GM23338 (cell line): ENCODE data around the gene PXDN. TPM values are rescaled to one million over a fixed set of nuclear protein-coding genes. Genes with fewer than 3 reads are reported as not detected.

Experiments used
- ATAC-seq: fragments of 200-7000 bp; cut with Tn5 transposase; 3 replicates; pipeline ENCODE4 v1.9.1; 2020
- DNase-seq: peaks from one replicate; pipeline ENCODE4 v3.0.0-alpha.2; 2015; ENCODE audit warnings: low spot score
- H2AFZ ChIP-seq: fragments of 200-600 bp; sonication (generic); 2 replicates; pipeline ENCODE4 v1.8.0; 2016; ENCODE audit warnings: antibody characterized with exemption, mild to moderate bottlenecking, moderate library complexity
- H3F3A ChIP-seq: fragments of 200-600 bp; sonication (generic); replicated peaks from 2 replicates; pipeline ENCODE4 v1.8.0; 2017; ENCODE audit warnings: antibody characterized with exemption, mixed run types, low read depth
- H3K27ac ChIP-seq: fragments of 200-600 bp; sonication (generic); 2 replicates; pipeline ENCODE4 v1.6.1; 2016; ENCODE audit warnings: low read depth
- H3K27me3 ChIP-seq: fragments of 200-600 bp; sonication (generic); 2 replicates; pipeline ENCODE4 v1.8.0; 2016; ENCODE audit warnings: mild to moderate bottlenecking, mixed run types, moderate library complexity; ENCODE audit not compliant: insufficient read depth
- H3K36me3 ChIP-seq: fragments of 200-600 bp; sonication (generic); 2 replicates; pipeline ENCODE4 v1.8.0; 2016; ENCODE audit warnings: mild to moderate bottlenecking; ENCODE audit not compliant: insufficient read depth
- H3K4me1 ChIP-seq: fragments of 200-600 bp; sonication (generic); 2 replicates; pipeline ENCODE4 v1.8.0; 2016; ENCODE audit warnings: mild to moderate bottlenecking, moderate library complexity; ENCODE audit not compliant: insufficient read depth
- H3K4me2 ChIP-seq: fragments of 200-600 bp; sonication (generic); 2 replicates; pipeline ENCODE4 v1.7.1; 2017; ENCODE audit warnings: mixed run types
- H3K4me3 ChIP-seq: fragments of 200-600 bp; sonication (generic); 2 replicates; pipeline ENCODE4 v1.6.1; 2016; ENCODE audit warnings: mixed run types
- H3K79me2 ChIP-seq: fragments of 200-600 bp; sonication (generic); replicated peaks from 2 replicates; pipeline ENCODE4 v1.8.0; 2017; ENCODE audit warnings: mild to moderate bottlenecking; ENCODE audit not compliant: insufficient read depth
- H3K9me2 ChIP-seq: fragments of 200-600 bp; sonication (generic); 2 replicates; pipeline ENCODE4 v1.8.0; 2017; ENCODE audit not compliant: insufficient read depth
- H4K20me1 ChIP-seq: fragments of 200-600 bp; sonication (generic); replicated peaks from 2 replicates; pipeline ENCODE4 v1.8.0; 2017; ENCODE audit warnings: mild to moderate bottlenecking; ENCODE audit not compliant: insufficient read depth
- H3K27ac Mint-ChIP-seq: 2 replicates; pipeline ENCODE4 v1.8.0; 2020; ENCODE audit warnings: inconsistent platforms, mild to moderate bottlenecking, moderate library complexity, mixed read lengths
- H3K27me3 Mint-ChIP-seq: 3 replicates; pipeline ENCODE4 v1.8.0; 2022; ENCODE audit warnings: low read depth, mild to moderate bottlenecking, moderate library complexity, mixed read lengths, inconsistent platforms; ENCODE audit not compliant: insufficient read depth, poor library complexity
- H3K36me3 Mint-ChIP-seq: 3 replicates; pipeline ENCODE4 v1.8.0; 2021; ENCODE audit warnings: low read depth, mild to moderate bottlenecking, inconsistent platforms, moderate library complexity, mixed read lengths
- H3K4me1 Mint-ChIP-seq: 3 replicates; pipeline ENCODE4 v1.8.0; 2020; ENCODE audit warnings: mild to moderate bottlenecking, inconsistent platforms, mixed read lengths
- H3K4me3 Mint-ChIP-seq: 3 replicates; pipeline ENCODE4 v1.8.0; 2021; ENCODE audit warnings: moderate library complexity, mild to moderate bottlenecking, inconsistent platforms, mixed read lengths
- H3K9me3 Mint-ChIP-seq: 3 replicates; pipeline ENCODE4 v1.8.0; 2020; ENCODE audit warnings: moderate library complexity, mild to moderate bottlenecking, inconsistent platforms, mixed read lengths
- CREB1 ChIP-seq: fragments of 250-450 bp; sonication (Bioruptor Pico); IDR thresholded peaks from 2 replicates; pipeline ENCODE4 v1.5.0; 2020; ENCODE audit warnings: low read depth, mild to moderate bottlenecking, moderate library complexity
- EZH2 ChIP-seq: fragments of 200-600 bp; sonication (generic); IDR thresholded peaks from one replicate; pipeline ENCODE4 v1.8.0; 2017; ENCODE audit warnings: antibody characterized with exemption, mild to moderate bottlenecking, low read depth; ENCODE audit not compliant: unreplicated experiment
- EZH2phosphoT487 ChIP-seq: fragments of 200-600 bp; sonication (generic); IDR thresholded peaks from one replicate; pipeline ENCODE4 v1.8.1; 2018; ENCODE audit warnings: antibody characterized with exemption; ENCODE audit not compliant: unreplicated experiment
- JUNB ChIP-seq: IDR thresholded peaks from one replicate; pipeline ENCODE4 v1.6.1; 2016; ENCODE audit warnings: antibody characterized with exemption; ENCODE audit not compliant: unreplicated experiment
- NANOG ChIP-seq: IDR thresholded peaks from 2 replicates; pipeline ENCODE4 v1.6.1; 2016; ENCODE audit warnings: antibody characterized with exemption, borderline replicate concordance
- POLR2AphosphoS5 ChIP-seq: IDR thresholded peaks from 2 replicates; pipeline ENCODE4 v1.6.1; 2016; ENCODE audit warnings: antibody characterized with exemption, low read depth
- STAT1 ChIP-seq: IDR thresholded peaks from one replicate; pipeline ENCODE4 v1.6.1; 2016; ENCODE audit warnings: antibody characterized with exemption; ENCODE audit not compliant: unreplicated experiment
- ZNF114 ChIP-seq: fragments of 250-450 bp; sonication (Bioruptor Pico); IDR thresholded peaks from 2 replicates; pipeline ENCODE4 v1.5.0; 2020; ENCODE audit warnings: mild to moderate bottlenecking, moderate library complexity
- ZNF331 ChIP-seq: fragments of 250-450 bp; sonication (Bioruptor Pico); IDR thresholded peaks from 2 replicates; pipeline ENCODE4 v1.5.0; 2020; ENCODE audit warnings: low read depth, mild to moderate bottlenecking, moderate library complexity
- polyA plus RNA-seq: library from polyadenylated mRNA; unstranded; fragments of >200 nt; fragmentation: Nextera tagmentation; extraction: Ambion mirVana; gene quantifications from 2 replicates; pipeline ENCODE4 v1.2.1, GENCODE V29; 2016
- total RNA-seq: library from RNA; depleted of rRNA; stranded (reverse); fragments of >200 nt; shearing (Covaris generic); gene quantifications from 2 replicates; pipeline ENCODE4 v1.2.3, GENCODE V29; 2014
- TF ChIP-seq, protein P1 (sequence below): fragments of 250-450 bp; sonication (Bioruptor Pico); IDR thresholded peaks from 2 replicates; pipeline ENCODE4 v1.5.0; 2020; ENCODE audit warnings: mild to moderate bottlenecking, moderate library complexity
- TF ChIP-seq, protein P2 (sequence below), 2 experiments: fragments of 200-600 bp in 1 of 2; sonication (generic) in 1 of 2; conservative IDR thresholded peaks; 2 replicates each; pipeline versions ENCODE4 v1.5.1 to v1.6.1; 2016 to 2017; ENCODE audit warnings: antibody characterized with exemption in 2 of 2, low read depth in 2 of 2, mild to moderate bottlenecking in 2 of 2, moderate library complexity in 1 of 2
- TF ChIP-seq, protein P3 (sequence below): IDR thresholded peaks from 2 replicates; pipeline ENCODE4 v1.6.1; 2016; ENCODE audit warnings: antibody characterized with exemption
- TF ChIP-seq, protein P4 (sequence below): IDR thresholded peaks from one replicate; pipeline ENCODE4 v1.6.1; 2018; ENCODE audit warnings: antibody characterized with exemption; ENCODE audit not compliant: unreplicated experiment

Gene PXDN
- total and polyA plus RNA-seq, 2 experiments from 2014 or later = 42.2 to 225 TPM

DNA sequence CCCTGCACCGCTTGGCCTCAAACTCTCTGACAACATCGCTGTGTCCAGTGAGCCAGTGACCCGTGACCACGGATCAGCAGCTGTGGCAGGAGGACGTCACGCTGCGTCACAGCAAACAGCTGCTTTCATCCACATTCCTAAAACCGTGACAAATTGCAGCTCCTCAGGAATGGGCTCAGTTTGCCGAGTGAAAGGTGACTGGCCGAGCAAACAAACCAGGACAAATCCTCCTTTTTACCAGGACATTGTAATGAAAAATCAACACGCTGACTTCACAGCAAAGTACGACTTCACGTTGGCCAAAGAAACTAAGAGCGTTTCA is 57.6 kb downstream of the PXDN start:
- ATAC-seq = no peak
- H3K4me1 Mint-ChIP-seq = peaks cover 23% of the 10 kb centered on the region
- H3K4me1 ChIP-seq = no peaks in the 10 kb centered on the region
- H3K27me3 ChIP-seq = no peaks in the 10 kb centered on the region
- peak overlapping the region; percentile 72; the same call in 1 of the 2 replicates for H3K27ac ChIP-seq
- H3K36me3 Mint-ChIP-seq = peaks cover 46% of the 10 kb centered on the region
- H3F3A ChIP-seq = no peaks in the 10 kb centered on the region; the same call in 1 of the 2 replicates
- H3K9me3 Mint-ChIP-seq = no peaks in the 10 kb centered on the region
- no peak overlapping the region for H3K4me3 Mint-ChIP-seq
- H4K20me1 ChIP-seq = peaks cover 4% of the 10 kb centered on the region; the same call in 1 of the 2 replicates
- H3K4me2 ChIP-seq = no peak overlapping the region
- peaks cover 9% of the 10 kb centered on the region for H3K27me3 Mint-ChIP-seq
- no peak overlapping the region for H2AFZ ChIP-seq
- H3K36me3 ChIP-seq = peaks cover 5% of the 10 kb centered on the region
- no peaks in the 10 kb centered on the region for H3K9me2 ChIP-seq
- H3K27ac Mint-ChIP-seq = peak overlapping the region; percentile 77
- no peak overlapping the region for H3K4me3 ChIP-seq
- H3K79me2 ChIP-seq = peaks cover 4% of the 10 kb centered on the region; the same call in 1 of the 2 replicates
- TF ChIP-seq JUNB = no peak
- no peak for TF ChIP-seq CREB1 (CRISPR knock-in tag)
- TF ChIP-seq EZH2phosphoT487 = no peak
- TF ChIP-seq, protein P1, sequence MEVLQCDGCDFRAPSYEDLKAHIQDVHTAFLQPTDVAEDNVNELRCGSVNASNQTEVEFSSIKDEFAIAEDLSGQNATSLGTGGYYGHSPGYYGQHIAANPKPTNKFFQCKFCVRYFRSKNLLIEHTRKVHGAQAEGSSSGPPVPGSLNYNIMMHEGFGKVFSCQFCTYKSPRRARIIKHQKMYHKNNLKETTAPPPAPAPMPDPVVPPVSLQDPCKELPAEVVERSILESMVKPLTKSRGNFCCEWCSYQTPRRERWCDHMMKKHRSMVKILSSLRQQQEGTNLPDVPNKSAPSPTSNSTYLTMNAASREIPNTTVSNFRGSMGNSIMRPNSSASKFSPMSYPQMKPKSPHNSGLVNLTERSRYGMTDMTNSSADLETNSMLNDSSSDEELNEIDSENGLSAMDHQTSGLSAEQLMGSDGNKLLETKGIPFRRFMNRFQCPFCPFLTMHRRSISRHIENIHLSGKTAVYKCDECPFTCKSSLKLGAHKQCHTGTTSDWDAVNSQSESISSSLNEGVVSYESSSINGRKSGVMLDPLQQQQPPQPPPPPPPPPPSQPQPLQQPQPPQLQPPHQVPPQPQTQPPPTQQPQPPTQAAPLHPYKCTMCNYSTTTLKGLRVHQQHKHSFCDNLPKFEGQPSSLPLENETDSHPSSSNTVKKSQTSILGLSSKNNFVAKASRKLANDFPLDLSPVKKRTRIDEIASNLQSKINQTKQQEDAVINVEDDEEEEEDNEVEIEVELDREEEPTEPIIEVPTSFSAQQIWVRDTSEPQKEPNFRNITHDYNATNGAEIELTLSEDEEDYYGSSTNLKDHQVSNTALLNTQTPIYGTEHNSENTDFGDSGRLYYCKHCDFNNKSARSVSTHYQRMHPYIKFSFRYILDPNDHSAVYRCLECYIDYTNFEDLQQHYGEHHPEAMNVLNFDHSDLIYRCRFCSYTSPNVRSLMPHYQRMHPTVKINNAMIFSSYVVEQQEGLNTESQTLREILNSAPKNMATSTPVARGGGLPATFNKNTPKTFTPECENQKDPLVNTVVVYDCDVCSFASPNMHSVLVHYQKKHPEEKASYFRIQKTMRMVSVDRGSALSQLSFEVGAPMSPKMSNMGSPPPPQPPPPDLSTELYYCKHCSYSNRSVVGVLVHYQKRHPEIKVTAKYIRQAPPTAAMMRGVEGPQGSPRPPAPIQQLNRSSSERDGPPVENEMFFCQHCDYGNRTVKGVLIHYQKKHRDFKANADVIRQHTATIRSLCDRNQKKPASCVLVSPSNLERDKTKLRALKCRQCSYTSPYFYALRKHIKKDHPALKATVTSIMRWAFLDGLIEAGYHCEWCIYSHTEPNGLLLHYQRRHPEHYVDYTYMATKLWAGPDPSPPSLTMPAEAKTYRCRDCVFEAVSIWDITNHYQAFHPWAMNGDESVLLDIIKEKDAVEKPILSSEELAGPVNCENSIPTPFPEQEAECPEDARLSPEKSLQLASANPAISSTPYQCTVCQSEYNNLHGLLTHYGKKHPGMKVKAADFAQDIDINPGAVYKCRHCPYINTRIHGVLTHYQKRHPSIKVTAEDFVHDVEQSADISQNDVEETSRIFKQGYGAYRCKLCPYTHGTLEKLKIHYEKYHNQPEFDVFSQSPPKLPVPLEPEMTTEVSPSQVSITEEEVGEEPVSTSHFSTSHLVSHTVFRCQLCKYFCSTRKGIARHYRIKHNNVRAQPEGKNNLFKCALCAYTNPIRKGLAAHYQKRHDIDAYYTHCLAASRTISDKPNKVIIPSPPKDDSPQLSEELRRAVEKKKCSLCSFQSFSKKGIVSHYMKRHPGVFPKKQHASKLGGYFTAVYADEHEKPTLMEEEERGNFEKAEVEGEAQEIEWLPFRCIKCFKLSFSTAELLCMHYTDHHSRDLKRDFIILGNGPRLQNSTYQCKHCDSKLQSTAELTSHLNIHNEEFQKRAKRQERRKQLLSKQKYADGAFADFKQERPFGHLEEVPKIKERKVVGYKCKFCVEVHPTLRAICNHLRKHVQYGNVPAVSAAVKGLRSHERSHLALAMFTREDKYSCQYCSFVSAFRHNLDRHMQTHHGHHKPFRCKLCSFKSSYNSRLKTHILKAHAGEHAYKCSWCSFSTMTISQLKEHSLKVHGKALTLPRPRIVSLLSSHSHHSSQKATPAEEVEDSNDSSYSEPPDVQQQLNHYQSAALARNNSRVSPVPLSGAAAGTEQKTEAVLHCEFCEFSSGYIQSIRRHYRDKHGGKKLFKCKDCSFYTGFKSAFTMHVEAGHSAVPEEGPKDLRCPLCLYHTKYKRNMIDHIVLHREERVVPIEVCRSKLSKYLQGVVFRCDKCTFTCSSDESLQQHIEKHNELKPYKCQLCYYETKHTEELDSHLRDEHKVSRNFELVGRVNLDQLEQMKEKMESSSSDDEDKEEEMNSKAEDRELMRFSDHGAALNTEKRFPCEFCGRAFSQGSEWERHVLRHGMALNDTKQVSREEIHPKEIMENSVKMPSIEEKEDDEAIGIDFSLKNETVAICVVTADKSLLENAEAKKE (CRISPR knock-in tag) = no peak
- TF ChIP-seq, protein P2, sequence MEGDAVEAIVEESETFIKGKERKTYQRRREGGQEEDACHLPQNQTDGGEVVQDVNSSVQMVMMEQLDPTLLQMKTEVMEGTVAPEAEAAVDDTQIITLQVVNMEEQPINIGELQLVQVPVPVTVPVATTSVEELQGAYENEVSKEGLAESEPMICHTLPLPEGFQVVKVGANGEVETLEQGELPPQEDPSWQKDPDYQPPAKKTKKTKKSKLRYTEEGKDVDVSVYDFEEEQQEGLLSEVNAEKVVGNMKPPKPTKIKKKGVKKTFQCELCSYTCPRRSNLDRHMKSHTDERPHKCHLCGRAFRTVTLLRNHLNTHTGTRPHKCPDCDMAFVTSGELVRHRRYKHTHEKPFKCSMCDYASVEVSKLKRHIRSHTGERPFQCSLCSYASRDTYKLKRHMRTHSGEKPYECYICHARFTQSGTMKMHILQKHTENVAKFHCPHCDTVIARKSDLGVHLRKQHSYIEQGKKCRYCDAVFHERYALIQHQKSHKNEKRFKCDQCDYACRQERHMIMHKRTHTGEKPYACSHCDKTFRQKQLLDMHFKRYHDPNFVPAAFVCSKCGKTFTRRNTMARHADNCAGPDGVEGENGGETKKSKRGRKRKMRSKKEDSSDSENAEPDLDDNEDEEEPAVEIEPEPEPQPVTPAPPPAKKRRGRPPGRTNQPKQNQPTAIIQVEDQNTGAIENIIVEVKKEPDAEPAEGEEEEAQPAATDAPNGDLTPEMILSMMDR (conservative IDR thresholded peaks at IDR 0.05; ENCODE audit: low read depth in 2 of 2) = no peak
- no peak for TF ChIP-seq EZH2
- TF ChIP-seq, protein P3, sequence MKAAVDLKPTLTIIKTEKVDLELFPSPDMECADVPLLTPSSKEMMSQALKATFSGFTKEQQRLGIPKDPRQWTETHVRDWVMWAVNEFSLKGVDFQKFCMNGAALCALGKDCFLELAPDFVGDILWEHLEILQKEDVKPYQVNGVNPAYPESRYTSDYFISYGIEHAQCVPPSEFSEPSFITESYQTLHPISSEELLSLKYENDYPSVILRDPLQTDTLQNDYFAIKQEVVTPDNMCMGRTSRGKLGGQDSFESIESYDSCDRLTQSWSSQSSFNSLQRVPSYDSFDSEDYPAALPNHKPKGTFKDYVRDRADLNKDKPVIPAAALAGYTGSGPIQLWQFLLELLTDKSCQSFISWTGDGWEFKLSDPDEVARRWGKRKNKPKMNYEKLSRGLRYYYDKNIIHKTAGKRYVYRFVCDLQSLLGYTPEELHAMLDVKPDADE = no peak
- TF ChIP-seq, protein P4, sequence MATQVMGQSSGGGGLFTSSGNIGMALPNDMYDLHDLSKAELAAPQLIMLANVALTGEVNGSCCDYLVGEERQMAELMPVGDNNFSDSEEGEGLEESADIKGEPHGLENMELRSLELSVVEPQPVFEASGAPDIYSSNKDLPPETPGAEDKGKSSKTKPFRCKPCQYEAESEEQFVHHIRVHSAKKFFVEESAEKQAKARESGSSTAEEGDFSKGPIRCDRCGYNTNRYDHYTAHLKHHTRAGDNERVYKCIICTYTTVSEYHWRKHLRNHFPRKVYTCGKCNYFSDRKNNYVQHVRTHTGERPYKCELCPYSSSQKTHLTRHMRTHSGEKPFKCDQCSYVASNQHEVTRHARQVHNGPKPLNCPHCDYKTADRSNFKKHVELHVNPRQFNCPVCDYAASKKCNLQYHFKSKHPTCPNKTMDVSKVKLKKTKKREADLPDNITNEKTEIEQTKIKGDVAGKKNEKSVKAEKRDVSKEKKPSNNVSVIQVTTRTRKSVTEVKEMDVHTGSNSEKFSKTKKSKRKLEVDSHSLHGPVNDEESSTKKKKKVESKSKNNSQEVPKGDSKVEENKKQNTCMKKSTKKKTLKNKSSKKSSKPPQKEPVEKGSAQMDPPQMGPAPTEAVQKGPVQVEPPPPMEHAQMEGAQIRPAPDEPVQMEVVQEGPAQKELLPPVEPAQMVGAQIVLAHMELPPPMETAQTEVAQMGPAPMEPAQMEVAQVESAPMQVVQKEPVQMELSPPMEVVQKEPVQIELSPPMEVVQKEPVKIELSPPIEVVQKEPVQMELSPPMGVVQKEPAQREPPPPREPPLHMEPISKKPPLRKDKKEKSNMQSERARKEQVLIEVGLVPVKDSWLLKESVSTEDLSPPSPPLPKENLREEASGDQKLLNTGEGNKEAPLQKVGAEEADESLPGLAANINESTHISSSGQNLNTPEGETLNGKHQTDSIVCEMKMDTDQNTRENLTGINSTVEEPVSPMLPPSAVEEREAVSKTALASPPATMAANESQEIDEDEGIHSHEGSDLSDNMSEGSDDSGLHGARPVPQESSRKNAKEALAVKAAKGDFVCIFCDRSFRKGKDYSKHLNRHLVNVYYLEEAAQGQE = no peak
- no peak for TF ChIP-seq POLR2AphosphoS5
- no peak for TF ChIP-seq ZNF114 (CRISPR knock-in tag)
- no peak for TF ChIP-seq NANOG
- TF ChIP-seq ZNF331 (CRISPR knock-in tag) = no peak
- no peak for TF ChIP-seq STAT1
- DNase-seq = no peak
